ENCODE results near the gene PSMB10. TPM values are rescaled to one million over a fixed set of nuclear protein-coding genes. Genes with fewer than 3 reads are reported as not detected.

PSMB10 gene
- total and polyA plus RNA-seq, 2 of the 4 experiments (the other 2 are of a cell fraction): 28.7 to 36.7 TPM

GRCh38 chr16:67940446-67941089, 3.9 kb upstream of the PSMB10 start:
- H3K4me1 ChIP-seq (ENCODE audit: control insufficient read depth, insufficient read depth, low read length): peaks cover 4% of the 10 kb centered on the region
- H2AK5ac ChIP-seq (ENCODE audit: low read depth, low read length): no peak overlapping the region
- no peak overlapping the region for H3K27ac ChIP-seq (ENCODE audit: insufficient read depth, low read length)
- H3K9me3 ChIP-seq (ENCODE audit: control insufficient read depth, insufficient read depth, low read length): no peaks in the 10 kb centered on the region
- no peak overlapping the region for H2BK15ac ChIP-seq (ENCODE audit: low read depth, low read length)
- H3K9me1 ChIP-seq (ENCODE audit: insufficient read depth, low read length): peaks cover 4% of the 10 kb centered on the region
- BruUV-seq (replicated peaks): no TSS peak
- H2AFZ ChIP-seq (replicated peaks; ENCODE audit: low read length, poor library complexity): no peak overlapping the region
- peaks cover 54% of the 10 kb centered on the region for H4K20me1 ChIP-seq (ENCODE audit: insufficient read depth, low read length)
- TF ChIP-seq POLR2A (IDR thresholded peaks at IDR 0.05; ENCODE audit: low read depth, low read length): no peak
- TF ChIP-seq CTCF (conservative IDR thresholded peaks at IDR 0.05; ENCODE audit: low read depth, low read length): no peak
- no peak for TF ChIP-seq BHLHE40 (IDR thresholded peaks at IDR 0.05; ENCODE audit: low read depth, low read length)
- TF ChIP-seq SMC3 (IDR thresholded peaks at IDR 0.05; ENCODE audit: low read depth, low read length): no peak
- TF ChIP-seq NFE2L2 (IDR thresholded peaks at IDR 0.05; ENCODE audit: low read depth, low read length): no peak
- TF ChIP-seq ELK1 (IDR thresholded peaks at IDR 0.05; ENCODE audit: borderline replicate concordance, low read depth, low read length): no peak
- TF ChIP-seq CEBPB (IDR thresholded peaks at IDR 0.05; ENCODE audit: low read depth, low read length): no peak
- no peak for TF ChIP-seq USF2 (IDR thresholded peaks at IDR 0.05; ENCODE audit: low read depth, low read length)
- no peak for TF ChIP-seq FOS (IDR thresholded peaks at IDR 0.05; ENCODE audit: low read depth, low read length)
- TF ChIP-seq RCOR1 (IDR thresholded peaks at IDR 0.05; ENCODE audit: insufficient replicate concordance, low read length): no peak
- peaks cover 18 to 76% of the 10 kb centered on the region in 2 experiments; a peak in 3 of 4 replicates for H3K79me1 ChIP-seq (ENCODE audit: low read depth in 1 of 2, low read length in 2 of 2)
- H2BK120ac ChIP-seq (ENCODE audit: low read depth, low read length): no peak overlapping the region
- no peak for ATAC-seq (ENCODE audit: low read depth)
- no peak overlapping the region for H3K18ac ChIP-seq (ENCODE audit: low read depth, low read length)
- H3K23ac ChIP-seq (ENCODE audit: low read depth, low read length): no peak overlapping the region
- no peak overlapping the region for H3K56ac ChIP-seq (ENCODE audit: extremely low read depth, insufficient read depth, low read length)
- no peak overlapping the region for H2BK20ac ChIP-seq (ENCODE audit: low read depth, low read length)
- in situ Hi-C loops (cut with MboI; ENCODE audit: low sequenced_read_pairs) (loop anchor here (25.0 kb wide), 1 partner anchor 403 kb away; the partner anchor contains the start of gene RIPOR1), dilution Hi-C loops (cut with HindIII; ENCODE audit: low sequenced_read_pairs, unreplicated experiment) (no loop called here), intact Hi-C loops (cut with micrococcal nuclease) (no loop called here)
- no peak overlapping the region for H3K14ac ChIP-seq (replicated peaks; ENCODE audit: low read depth, low read length)
- no peak overlapping the region for H2BK5ac ChIP-seq (ENCODE audit: low read depth, low read length, poor library complexity, severe bottlenecking)
- ChIA-PET POLR2A (ENCODE audit: unreplicated experiment) (no interaction called here), CTCF (no interaction called here)
- no peak overlapping the region for H4K8ac ChIP-seq (ENCODE audit: low read depth in 2 of 2, low read length in 2 of 2)
- no peak overlapping the region for H4K5ac ChIP-seq (ENCODE audit: low read depth, low read length)
- H4K91ac ChIP-seq (ENCODE audit: insufficient read depth, low read depth, low read length): no peak overlapping the region
- no peak overlapping the region for H3K4me2 ChIP-seq (ENCODE audit: low read depth, low read length)
- WGBS, 2 experiments (ENCODE audit: extremely low coverage in 2 of 2, insufficient read length in 1 of 2): 70% methylated on average over 2 of the region's 5 CpGs; no CpG with 5 or more reads in 1 of the 2 experiments
- no peak overlapping the region for H3K4me3 ChIP-seq (ENCODE audit: insufficient read depth, low read depth, low read length)
- no peaks in the 10 kb centered on the region for H3K27me3 ChIP-seq (ENCODE audit: control insufficient read depth, insufficient read depth, low read length)
- H3K9ac ChIP-seq (ENCODE audit: low read depth, low read length): no peak overlapping the region
- H3K36me3 ChIP-seq (ENCODE audit: control insufficient read depth, insufficient read depth, low read length): peaks cover 58% of the 10 kb centered on the region
- H2AK9ac ChIP-seq (replicated peaks; ENCODE audit: low read depth, low read length, poor library complexity): no peak overlapping the region
- DNase-seq: no peak
- no peak overlapping the region for H3K4ac ChIP-seq (ENCODE audit: low read depth, low read length)

Measured in IMR-90 (cell line).